DOHH2 (cell line): Measurements from ENCODE around the gene RSAD2.

Experiments used
- H3F3A ChIP-seq: fragments of 200-600 bp; sonication (generic), shearing (Covaris generic); 2 replicates; pipeline ENCODE4 v1.6.0; 2016; ENCODE audit warnings: antibody characterized with exemption, mild to moderate bottlenecking; ENCODE audit not compliant: control insufficient read depth, insufficient read depth
- H3K27ac ChIP-seq: fragments of 200-600 bp; sonication (generic); 2 replicates; pipeline ENCODE4 v1.5.1; 2014; ENCODE audit warnings: low read depth, mild to moderate bottlenecking, low read length, moderate library complexity
- H3K27me3 ChIP-seq: fragments of 200-600 bp; sonication (generic); 2 replicates; pipeline ENCODE4 v1.6.1; 2014; ENCODE audit warnings: mild to moderate bottlenecking, low read length, mixed read lengths; ENCODE audit not compliant: control insufficient read depth
- H3K36me3 ChIP-seq: fragments of 200-600 bp; sonication (generic); 2 replicates; pipeline ENCODE4 v1.6.1; 2014; ENCODE audit warnings: mild to moderate bottlenecking, low read length, moderate library complexity, mixed read lengths; ENCODE audit not compliant: control insufficient read depth
- H3K4me1 ChIP-seq: fragments of 200-600 bp; sonication (generic); 2 replicates; pipeline ENCODE4 v1.6.1; 2014; ENCODE audit warnings: mild to moderate bottlenecking, low read length, mixed read lengths; ENCODE audit not compliant: control insufficient read depth
- H3K4me2 ChIP-seq: fragments of 200-600 bp; sonication (generic); 2 replicates; pipeline ENCODE4 v1.6.0; 2014; ENCODE audit warnings: mild to moderate bottlenecking, low read length, moderate library complexity
- H3K4me3 ChIP-seq: fragments of 200-600 bp; sonication (generic); 2 replicates; pipeline ENCODE4 v1.5.1; 2014; ENCODE audit warnings: mild to moderate bottlenecking, low read length, mixed read lengths
- H3K79me2 ChIP-seq: fragments of 200-600 bp; sonication (generic); 2 replicates; pipeline ENCODE4 v1.6.1; 2014; ENCODE audit warnings: mild to moderate bottlenecking, low read length, mixed read lengths; ENCODE audit not compliant: control insufficient read depth
- H3K9me2 ChIP-seq: fragments of 200-600 bp; sonication (generic); replicated peaks from 2 replicates; pipeline ENCODE4 v1.6.1; 2014; ENCODE audit warnings: mild to moderate bottlenecking, low read length, mixed read lengths; ENCODE audit not compliant: control insufficient read depth
- H3K9me3 ChIP-seq: fragments of 200-600 bp; sonication (generic); 2 replicates; pipeline ENCODE4 v1.6.1; 2014; ENCODE audit warnings: antibody characterized with exemption, low read length, mixed read lengths; ENCODE audit not compliant: control insufficient read depth, insufficient read depth
- H4K20me1 ChIP-seq: fragments of 200-600 bp; sonication (generic); 2 replicates; pipeline ENCODE4 v1.6.0; 2014; ENCODE audit warnings: low read depth, mild to moderate bottlenecking, antibody characterized with exemption, low read length, moderate library complexity; ENCODE audit not compliant: control insufficient read depth, insufficient read depth
- CTCF ChIP-seq: fragments of 200-600 bp; sonication (generic); IDR thresholded peaks from one replicate; pipeline ENCODE4 v1.5.1; 2014; ENCODE audit warnings: antibody characterized with exemption, mild to moderate bottlenecking, low read depth, low read length; ENCODE audit not compliant: poor library complexity, severe bottlenecking
- EZH2phosphoT487 ChIP-seq: fragments of 200-600 bp; sonication (generic); IDR thresholded peaks from 2 replicates; pipeline ENCODE4 v1.6.1; 2017; ENCODE audit warnings: borderline replicate concordance, mild to moderate bottlenecking, antibody characterized with exemption, low read length, moderate library complexity, mixed read lengths

RSAD2 gene

GRCh38 chr2:6937582-6937981 lies 60.0 kb downstream of the RSAD2 start:
- H3K27ac ChIP-seq, result no peak overlapping the region
- H3K9me3 ChIP-seq, result no peaks in the 10 kb centered on the region
- no peaks in the 10 kb centered on the region for H3K9me2 ChIP-seq
- no peak overlapping the region for H3K4me3 ChIP-seq
- H3K36me3 ChIP-seq, result no peaks in the 10 kb centered on the region
- H3K4me2 ChIP-seq, result no peak overlapping the region
- no peaks in the 10 kb centered on the region for H3K27me3 ChIP-seq
- H3K4me1 ChIP-seq, result no peaks in the 10 kb centered on the region
- H3K79me2 ChIP-seq, result no peaks in the 10 kb centered on the region
- H3F3A ChIP-seq, result no peaks in the 10 kb centered on the region
- H4K20me1 ChIP-seq, result no peaks in the 10 kb centered on the region
- TF ChIP-seq CTCF, result no peak

- H3F3A ChIP-seq, result no peaks in the 10 kb centered on the region
- H3K4me2 ChIP-seq, result no peak overlapping the region
- no peaks in the 10 kb centered on the region for H3K9me3 ChIP-seq
- H3K79me2 ChIP-seq, result no peaks in the 10 kb centered on the region
- no peaks in the 10 kb centered on the region for H3K36me3 ChIP-seq
- H3K27me3 ChIP-seq, result no peaks in the 10 kb centered on the region
- no peaks in the 10 kb centered on the region for H3K4me1 ChIP-seq
- H3K27ac ChIP-seq, result no peak overlapping the region
- no peaks in the 10 kb centered on the region for H4K20me1 ChIP-seq
- no peaks in the 10 kb centered on the region for H3K9me2 ChIP-seq
- no peak for TF ChIP-seq EZH2phosphoT487
- H3K4me3 ChIP-seq, result no peak overlapping the region
Measured at GRCh38 chr2:6939071-6939470, 61.5 kb downstream of the RSAD2 start.

GRCh38 chr2:6940820-6941219 lies 63.2 kb downstream of the RSAD2 start:
- H3K36me3 ChIP-seq, result no peaks in the 10 kb centered on the region

More at GRCh38 chr2:6940820-6941219, 63.2 kb downstream of the RSAD2 start:
- no peaks in the 10 kb centered on the region for H3F3A ChIP-seq
- no peaks in the 10 kb centered on the region for H3K9me3 ChIP-seq
- no peaks in the 10 kb centered on the region for H3K79me2 ChIP-seq
- TF ChIP-seq CTCF (no peak), EZH2phosphoT487 (no peak)
- H4K20me1 ChIP-seq, result no peaks in the 10 kb centered on the region
- H3K9me2 ChIP-seq, result no peaks in the 10 kb centered on the region
- H3K27ac ChIP-seq, result no peak overlapping the region
- H3K4me3 ChIP-seq, result no peak overlapping the region
- no peaks in the 10 kb centered on the region for H3K27me3 ChIP-seq
- no peak overlapping the region for H3K4me2 ChIP-seq
- H3K4me1 ChIP-seq, result no peaks in the 10 kb centered on the region
